GM21526 (cell line): ENCODE results near the gene LDLRAD3.
"Not testable (repeated sequence)": the region's sequence is repeated elsewhere in the genome, so short reads cannot be mapped to it uniquely, and the experiment has no call there.

Source experiments
- ATAC-seq: cut with Tn5 transposase; IDR thresholded peaks from one replicate; pipeline ENCODE4 v1.9.1; 2021; ENCODE audit warnings: moderate library complexity; ENCODE audit not compliant: unreplicated experiment, low FRiP score

LDLRAD3 gene

GRCh38 chr11:36189735-36190134 is 245.9 kb downstream of the LDLRAD3 start:
- not testable (repeated sequence) for ATAC-seq

- no peak for ATAC-seq
Observed at GRCh38 chr11:36191941-36192340, 248.1 kb downstream of the LDLRAD3 start.

GRCh38 chr11:36192425-36193289 is 248.8 kb downstream of the LDLRAD3 start:
- ATAC-seq: no peak

- ATAC-seq: no peak
Observed at GRCh38 chr11:36193290-36193619, 249.4 kb downstream of the LDLRAD3 start.

GRCh38 chr11:36193721-36194120 is 249.9 kb downstream of the LDLRAD3 start:
- ATAC-seq: no peak

GRCh38 chr11:36195496-36196354 is 251.9 kb downstream of the LDLRAD3 start:
- no peak for ATAC-seq

GRCh38 chr11:36196411-36196998 is 252.6 kb downstream of the LDLRAD3 start:
- no peak for ATAC-seq

GRCh38 chr11:36201411-36201810 is 257.5 kb downstream of the LDLRAD3 start:
- no peak for ATAC-seq

- no peak for ATAC-seq
Observed at GRCh38 chr11:36205536-36205935, 261.7 kb downstream of the LDLRAD3 start.

- no peak for ATAC-seq
Observed at GRCh38 chr11:36210529-36210928, 266.7 kb downstream of the LDLRAD3 start.

- no peak for ATAC-seq
Observed at GRCh38 chr11:36211761-36212430, 268.0 kb downstream of the LDLRAD3 start.

GRCh38 chr11:36212564-36213392 is 268.9 kb downstream of the LDLRAD3 start:
- no peak for ATAC-seq

GRCh38 chr11:36213393-36213840 is 269.6 kb downstream of the LDLRAD3 start:
- no peak for ATAC-seq

- no peak for ATAC-seq
Observed at GRCh38 chr11:36214480-36214879, 270.6 kb downstream of the LDLRAD3 start.

GRCh38 chr11:36214976-36215692 is 271.3 kb downstream of the LDLRAD3 start:
- ATAC-seq: no peak

GRCh38 chr11:36215693-36216060 is 271.8 kb downstream of the LDLRAD3 start:
- no peak for ATAC-seq

GRCh38 chr11:36216061-36216615 is 272.3 kb downstream of the LDLRAD3 start:
- no peak for ATAC-seq

- no peak for ATAC-seq
Observed at GRCh38 chr11:36218283-36218921, 274.5 kb downstream of the LDLRAD3 start.
